IPS DF 4.7 (cell line): ENCODE data around the gene NEURL2.
A peak's percentile ranks its signal among the peaks of the same experiment; 100 is the strongest.
"Not testable (repeated sequence)": the region's sequence is repeated elsewhere in the genome, so short reads cannot be mapped to it uniquely, and the experiment has no call there.

Source experiments
- DNase-seq: peaks from one replicate; pipeline ENCODE4 v3.0.0-alpha.2; 2013; ENCODE audit warnings: low spot score; ENCODE audit errors: extremely low read depth

Gene NEURL2

DNA sequence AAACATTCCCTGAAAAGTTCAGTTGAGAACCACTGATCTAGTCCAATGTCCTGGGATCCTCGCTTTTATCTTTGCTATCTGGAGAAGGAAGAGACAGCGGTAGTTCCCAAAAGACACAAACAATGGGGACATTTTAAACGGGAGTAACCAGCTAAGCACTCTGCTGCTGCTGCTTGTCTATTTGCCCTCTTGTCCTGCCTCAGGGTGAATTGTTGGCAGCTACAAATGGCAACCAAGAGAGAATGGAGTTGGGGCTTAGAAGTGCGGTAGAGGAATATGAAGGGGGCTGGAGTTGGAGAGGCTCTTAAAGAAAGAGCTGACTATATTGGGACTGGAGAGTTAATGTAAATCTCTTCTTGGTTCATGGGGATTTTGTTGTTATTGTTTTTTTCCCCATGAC, 16.4 kb downstream of the NEURL2 start:
- no peak for DNase-seq

DNA sequence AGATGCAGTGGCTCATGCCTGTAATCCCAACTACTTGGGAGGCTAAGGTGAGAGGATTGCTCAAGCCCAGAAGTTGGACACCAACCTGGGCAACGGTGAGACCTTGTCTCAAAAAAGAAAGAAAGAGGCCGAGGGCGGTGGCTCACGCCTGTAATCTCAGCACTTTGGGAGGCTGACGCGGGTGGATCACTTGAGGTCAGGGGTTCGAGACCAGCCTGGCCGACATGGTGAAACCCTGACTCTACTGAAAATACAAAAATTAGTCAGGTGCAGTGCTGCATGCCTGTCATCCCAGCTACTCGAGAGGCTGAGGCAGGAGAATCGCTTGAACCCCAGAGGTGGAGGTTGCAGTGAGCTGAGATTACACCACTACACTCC, 16.9 kb downstream of the NEURL2 start:
- not testable (repeated sequence) for DNase-seq

DNA sequence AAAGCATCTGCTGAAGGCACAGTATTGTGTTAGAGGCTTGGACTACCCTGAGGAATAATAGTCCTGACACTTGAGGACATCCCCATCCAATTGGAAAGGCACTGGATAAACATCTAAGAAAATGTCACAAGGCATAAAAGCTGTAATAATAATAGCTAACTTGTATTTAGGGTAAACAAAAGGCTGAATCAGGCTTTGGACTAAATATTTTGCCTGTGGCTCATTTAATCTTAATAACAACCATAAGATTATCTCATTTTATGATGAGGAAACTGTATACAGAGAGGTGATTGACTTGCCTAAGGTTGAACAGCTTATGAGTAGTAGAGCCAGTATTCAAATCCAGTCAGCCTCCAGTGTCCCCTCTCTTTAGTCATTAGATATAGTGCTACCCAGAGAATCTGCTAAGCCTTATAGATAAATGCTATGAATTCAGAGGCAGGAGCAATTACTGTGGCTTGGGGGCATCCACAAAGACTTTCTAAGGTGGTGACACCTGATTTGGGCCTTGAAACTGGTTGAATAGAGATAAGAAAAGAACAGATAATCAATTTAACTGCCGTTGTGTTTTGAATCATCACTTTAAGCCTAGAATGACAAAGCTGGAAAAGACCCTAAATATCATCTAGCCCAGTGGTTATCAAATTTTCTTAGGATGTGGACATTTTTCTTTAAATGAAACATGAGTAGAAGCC, 17.5 kb downstream of the NEURL2 start:
- DNase-seq: no peak

DNA sequence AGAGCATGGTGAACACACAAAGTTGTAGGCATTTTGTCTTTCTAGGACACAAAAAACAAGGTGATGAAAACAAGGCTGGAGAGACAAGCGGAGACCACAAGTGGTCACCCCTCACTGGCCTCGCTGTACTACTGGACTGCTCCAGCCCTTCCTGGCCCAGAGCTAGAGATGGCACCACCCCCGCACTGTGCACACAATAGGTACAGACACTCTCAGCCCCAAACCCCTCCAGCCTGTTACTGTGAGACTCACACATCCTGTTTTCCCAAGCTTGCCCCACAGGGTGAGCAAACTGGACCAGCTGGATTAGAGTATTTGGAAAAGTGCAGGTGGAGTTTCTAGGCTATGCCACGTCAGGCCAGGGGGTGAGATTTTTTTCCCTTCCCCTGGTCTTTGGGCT, 18.4 kb downstream of the NEURL2 start:
- DNase-seq: no peak

DNA sequence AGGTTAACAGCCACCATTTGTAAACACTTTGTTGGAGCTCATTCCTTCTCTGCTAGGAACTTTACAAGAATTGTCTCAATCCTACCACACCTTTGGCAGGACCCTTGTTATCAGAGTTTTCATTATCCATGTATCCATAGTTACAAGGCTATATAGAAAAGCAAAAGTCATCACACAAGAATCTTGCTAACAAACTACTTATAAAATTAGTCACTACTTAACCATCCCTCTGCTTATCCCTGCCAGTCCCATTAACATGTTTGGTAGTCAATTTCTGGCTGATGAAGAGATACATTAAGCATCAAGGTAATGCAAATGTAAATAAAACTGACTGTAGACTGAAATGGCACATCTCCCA, 23.2 kb downstream of the NEURL2 start:
- DNase-seq: no peak

DNA sequence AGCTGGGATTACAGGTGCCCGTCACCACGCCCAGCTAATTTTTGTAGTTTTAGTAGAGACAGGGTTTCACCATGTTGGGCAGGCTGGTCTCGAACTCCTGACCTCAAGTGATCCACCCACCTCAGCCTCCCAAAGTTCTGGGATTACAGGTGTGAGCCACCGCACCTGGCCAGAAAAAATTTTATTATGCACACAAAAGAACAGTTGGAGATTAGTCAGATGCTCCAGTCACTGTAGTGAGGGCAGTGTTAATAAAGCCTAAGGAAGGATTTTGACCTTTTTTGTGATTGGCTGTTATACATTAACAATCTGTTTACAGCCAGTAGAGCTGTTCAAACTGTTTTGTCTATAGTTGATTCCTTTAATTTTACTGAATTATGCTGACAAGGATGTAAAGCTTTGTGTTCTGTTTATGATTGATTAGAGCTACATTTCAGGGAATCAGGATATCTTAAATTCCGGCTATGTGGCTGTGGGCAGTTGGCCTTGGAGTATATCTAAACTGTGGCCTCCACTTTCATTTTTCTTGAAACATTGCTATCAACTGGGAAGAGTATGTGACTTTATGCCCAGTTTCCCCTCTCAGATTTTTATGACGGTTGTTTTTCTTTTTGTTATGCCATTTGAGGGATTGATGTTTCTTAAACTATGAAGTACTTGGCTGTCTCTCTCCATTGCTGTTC, 23.7 kb downstream of the NEURL2 start:
- no peak for DNase-seq

DNA sequence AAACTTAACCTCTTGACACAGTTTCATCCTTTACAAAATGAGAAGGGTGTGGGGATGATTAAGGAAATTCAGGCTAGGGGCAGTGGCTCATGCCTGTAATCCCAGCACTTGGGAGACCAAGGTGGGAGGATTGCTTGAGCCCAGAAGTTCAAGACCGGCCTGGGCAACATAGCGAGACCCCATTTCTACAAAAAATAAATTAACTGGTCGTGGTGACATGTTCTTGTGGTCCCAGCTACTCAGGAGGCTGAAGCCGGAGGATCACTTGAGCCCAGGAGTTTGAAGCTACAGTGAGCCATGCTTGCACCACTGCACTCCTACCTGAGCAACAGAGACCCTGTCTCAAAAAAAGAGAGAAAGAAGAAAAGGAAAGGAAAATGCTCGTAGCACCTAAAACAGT, 24.6 kb downstream of the NEURL2 start:
- no peak for DNase-seq

DNA sequence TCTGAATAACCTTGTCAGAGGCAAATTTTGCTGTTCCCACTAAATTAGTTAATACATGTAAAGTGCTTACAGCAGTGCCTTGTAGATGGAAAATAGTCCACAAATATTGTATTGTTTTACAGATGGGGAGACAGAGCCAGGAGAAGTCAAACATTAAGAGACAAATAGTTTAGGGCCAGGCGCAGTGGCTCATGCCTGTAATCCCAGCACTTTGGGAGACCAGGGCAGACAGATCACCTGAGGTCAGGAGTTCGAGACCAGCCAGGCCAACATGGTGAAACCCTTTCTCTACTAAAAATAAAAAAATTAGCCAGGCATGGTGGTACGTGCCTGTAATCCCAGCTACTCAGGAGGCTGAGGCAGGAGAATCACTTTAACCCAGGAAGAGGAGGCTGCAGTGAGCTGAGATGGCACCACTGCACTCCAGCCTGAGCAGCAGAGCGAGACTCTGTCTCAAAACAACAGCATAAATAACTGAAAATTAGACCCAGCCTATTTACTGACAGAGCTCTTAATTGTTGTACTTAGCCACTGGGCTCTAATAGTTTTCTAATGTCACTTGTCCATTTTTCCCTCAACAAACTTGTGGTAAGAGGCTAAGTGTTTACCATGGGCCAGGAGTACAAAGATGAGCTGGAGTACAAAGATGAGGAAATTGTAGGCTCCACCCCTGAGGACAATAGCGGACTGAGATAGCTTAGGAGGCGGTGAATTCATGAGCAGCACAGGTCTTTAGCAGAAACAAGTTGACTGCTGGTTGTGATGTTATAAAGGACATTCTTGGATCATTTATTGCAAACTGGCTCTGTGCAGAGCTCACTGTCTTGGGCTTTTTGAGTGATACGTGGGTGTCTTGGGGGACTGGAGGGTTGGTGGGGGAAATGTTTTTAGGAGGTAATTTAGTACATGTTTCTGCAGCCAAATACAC, 27.2 kb downstream of the NEURL2 start:
- no peak for DNase-seq

DNA sequence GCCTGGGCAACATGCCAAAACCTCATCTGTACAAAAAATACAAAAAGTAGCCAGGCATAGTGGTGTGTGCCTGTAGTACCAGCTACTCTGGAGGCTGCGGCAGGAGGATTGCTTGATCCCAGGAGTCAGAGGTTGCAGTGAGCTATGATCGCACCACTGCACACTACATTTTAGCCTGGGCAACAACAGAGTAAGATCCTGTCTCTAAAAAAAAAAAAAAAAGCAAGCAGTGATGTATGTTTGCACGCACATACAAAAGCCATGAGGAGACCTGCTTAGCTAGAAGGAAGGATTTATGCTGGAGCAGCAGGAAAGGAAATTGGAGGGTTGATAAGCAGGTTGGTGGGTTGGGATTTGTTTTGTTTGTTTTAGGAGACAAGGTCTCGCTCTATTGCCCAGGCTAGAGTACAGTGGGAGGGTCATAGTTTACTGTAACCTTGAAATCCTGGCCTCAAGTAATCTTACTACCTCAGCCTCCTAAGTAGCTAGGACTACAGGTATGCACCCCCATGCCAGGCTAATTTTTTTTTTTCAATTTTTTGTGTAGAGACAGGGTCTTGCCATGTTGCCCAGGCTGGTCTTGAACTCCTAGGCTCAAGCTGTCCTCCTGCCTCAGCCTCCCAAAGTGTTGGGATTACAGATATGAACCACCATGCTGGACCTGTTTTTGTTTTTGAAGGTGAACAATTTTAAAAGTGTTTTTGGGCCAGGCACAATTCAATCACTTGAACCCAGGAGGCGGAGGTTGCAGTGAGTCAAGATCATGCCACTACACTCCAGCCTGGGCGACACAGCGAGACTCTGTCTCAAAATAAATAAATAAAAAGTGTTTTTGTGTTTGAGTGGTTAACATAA, 29.6 kb downstream of the NEURL2 start:
- DNase-seq: no peak

DNA sequence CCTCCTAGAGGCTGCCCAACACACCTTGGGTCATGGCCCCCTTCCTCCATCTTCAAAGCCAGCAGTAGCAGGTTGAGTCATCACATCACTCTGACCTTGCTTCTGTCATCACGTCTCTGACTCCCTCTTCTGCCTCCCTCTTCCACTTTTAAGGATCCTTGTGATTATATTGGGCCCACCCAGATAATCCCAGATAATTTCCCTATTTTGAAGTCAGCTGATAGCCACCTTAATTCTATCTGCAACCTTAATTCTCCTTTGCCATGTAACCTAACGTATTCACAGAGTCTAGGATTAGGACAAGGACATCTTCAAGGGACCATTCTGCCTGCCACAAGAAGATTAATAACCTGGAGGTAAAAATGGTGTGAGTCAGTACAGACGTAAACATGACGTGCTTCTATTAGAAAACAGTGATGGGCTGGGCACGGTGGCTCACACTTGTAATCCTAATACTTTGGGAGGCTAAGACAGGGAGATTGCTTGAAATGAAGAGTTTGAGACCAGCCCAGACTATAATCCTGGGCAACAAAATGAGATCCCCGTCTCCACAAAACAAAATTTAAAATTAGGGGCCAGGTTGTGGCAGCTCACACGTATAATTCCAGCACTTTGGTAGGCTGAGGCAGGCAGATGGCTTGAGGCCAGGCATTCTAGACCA, 30.3 kb downstream of the NEURL2 start:
- no peak for DNase-seq

DNA sequence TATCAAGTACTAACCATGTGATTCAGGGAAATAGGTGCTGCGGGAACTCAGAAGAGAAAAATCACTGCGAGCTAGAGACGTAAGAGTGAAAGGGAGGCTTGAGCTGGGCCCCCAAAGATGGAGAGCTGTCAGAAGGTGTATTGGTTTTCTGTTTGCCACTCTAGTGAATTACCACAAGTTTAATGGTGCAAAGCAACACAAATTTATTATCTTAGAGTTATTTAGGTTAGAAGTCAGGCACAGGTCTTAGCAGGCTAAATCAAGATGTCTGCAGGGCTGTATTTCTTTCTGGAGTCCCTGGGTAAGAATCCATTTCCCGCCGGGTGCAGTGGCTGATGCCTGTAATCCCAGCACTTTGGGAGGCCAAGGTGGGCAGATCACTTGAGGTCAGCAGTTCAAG, 31.1 kb downstream of the NEURL2 start:
- no peak for DNase-seq

DNA sequence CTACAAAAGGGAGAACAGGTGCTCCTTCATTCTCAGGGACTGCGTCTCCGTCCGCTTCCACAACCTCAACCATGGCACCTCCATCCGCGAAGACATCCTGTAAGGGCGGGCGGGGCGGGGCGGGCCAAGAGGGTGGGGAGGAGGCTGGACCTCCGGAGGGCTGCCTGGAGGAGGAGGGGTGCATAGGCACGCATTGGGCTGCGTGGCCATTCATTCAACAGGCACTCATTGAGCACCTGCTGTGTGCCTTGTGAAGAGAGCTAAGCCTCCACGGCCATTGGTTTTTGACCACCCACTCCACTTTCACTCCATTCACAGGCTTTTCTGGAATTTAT, 33.2 kb downstream of the NEURL2 start:
- no peak for DNase-seq

DNA sequence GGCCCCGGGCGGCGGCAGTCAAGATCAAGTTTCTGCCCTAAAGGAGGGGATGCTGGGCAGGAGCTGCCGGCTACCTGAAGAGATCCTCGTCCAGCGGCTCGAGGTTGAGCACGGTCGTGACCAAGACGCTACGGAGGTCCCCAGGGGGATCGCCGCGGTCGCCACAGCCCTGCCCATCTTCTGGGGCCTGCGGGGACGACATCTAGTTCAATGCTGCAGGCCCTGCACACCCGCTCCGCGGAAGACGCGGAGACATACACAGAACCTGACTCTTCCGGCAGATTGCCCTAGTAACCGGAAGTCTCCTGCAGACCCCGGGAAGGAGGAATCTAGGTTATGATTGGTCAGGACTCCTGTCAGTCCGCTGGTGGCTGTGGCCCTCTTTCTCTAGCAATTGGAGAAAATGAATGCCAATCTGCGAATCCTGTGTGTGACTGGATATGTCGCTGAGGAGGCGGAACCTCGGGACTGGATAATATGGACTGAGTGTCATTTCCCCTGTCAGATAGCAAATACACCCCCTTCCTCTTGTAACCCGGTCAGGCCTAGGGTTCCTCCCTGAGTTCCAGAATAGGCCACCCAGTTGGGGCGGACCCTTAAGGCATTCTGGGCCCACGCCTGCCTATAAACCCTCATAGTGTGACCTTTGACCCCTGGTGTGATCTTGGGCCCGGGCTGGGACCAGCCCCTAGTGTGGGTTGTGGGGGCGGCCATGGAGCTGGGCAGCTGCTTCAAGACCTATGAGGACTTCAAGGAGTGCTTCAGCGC, 33.7 kb downstream of the NEURL2 start, which contains the start of the genes ACOT8 and ZSWIM3:
Gene ACOT8 (minus strand): TSS at position 279 of the 768 bp plus-strand sequence. CDS start 77 bp downstream, at position 202.
Gene ZSWIM3 (plus strand): TSS at position 501 of the 768 bp plus-strand sequence. CDS start 212 bp downstream, at position 713.
- DNase-seq: peak; percentile 100

DNA sequence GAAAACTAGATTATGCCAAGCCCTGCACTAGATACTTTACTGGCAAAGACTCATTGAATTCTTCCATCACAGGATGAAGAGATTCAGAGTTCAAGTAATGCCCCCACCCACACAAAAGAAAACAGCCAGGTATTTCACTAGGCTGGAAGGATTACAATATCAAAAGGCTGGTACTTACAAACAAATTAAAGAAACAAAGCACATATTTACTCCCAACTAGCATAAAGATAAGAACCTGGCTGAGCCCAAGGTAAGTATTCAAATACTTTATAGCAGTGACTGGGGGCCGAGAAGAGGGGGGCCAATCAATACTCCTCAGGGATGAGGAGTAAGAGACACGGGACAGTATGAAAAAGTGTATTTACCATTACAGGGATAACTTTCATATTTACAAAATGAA, 37.5 kb downstream of the NEURL2 start:
- DNase-seq: no peak

DNA sequence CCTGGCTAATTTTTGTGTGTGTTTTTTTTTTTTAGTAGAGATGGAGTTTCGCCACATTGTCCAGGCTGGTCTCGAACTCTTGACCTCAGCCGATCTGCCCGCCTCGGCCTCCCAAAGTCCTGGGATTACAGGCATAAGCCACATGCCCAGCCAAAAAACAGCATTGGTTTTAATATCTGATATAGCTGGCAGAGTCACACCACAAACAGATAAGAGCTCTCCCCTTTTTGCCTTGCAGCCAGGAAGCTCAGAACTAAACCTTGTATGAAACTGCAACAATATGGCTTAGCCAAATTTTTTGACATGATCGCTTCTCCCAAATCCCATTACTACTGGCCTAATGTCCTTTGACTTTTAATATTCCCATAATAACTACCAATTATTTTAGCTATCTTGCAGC, 38.7 kb downstream of the NEURL2 start:
- DNase-seq: no peak

DNA sequence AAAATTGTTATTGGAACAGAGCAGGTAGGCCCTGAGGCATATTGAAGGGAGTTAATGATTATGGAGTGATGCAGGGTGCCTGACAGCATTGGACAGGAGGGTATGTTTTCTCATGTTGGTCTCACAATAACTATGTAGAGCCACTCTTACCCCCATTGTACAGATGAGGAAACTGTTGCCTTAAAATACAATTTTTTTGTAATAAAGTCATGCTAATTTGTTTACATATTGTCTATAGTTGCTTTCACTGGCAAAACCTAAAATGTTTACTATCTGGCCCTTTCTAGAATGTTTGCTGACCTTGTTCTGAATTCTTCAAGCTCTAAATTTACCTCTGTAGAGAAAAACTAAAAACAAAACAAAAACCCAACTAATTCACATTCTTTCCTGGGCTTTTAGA, 39.5 kb downstream of the NEURL2 start:
- DNase-seq: no peak

DNA sequence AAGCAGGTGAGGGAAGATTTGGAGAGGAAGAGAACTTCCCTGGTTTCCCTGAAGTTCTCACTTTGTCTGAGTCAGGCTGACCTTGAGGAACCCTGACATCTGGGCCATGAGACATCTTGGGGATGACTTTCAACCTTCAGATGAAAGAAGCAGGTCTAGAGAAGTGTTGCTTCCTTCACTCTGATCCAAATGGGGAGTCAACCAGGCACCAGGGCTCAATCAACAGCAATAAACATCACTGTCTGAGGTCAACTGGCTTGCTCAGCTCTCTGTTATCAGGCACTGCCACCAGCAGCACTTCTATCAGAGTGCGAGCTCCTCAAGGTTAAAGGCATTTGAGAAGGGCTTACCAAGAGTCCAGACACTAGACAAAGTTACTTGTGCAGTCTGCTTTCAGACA, 40.1 kb downstream of the NEURL2 start:
- DNase-seq: no peak

DNA sequence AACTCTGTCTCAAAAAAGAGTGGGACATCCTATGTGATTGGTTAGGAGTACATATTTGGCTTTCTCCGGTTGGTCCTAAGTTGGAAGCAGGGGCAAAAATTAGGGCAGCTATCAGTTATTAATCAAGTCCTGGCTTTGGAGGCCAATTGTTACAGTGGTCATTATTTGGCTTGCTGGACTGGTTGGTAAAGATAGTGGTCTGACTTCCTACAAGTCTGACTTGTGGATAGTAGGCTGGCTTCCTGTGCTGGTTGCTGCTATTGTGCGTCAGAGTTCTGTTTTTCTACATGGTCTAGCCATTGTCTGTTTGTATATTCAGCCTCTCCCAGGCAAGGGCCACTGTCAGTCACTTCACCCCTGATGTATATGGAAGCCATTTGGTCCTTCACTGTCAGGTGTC, 40.8 kb downstream of the NEURL2 start:
- DNase-seq: no peak

DNA sequence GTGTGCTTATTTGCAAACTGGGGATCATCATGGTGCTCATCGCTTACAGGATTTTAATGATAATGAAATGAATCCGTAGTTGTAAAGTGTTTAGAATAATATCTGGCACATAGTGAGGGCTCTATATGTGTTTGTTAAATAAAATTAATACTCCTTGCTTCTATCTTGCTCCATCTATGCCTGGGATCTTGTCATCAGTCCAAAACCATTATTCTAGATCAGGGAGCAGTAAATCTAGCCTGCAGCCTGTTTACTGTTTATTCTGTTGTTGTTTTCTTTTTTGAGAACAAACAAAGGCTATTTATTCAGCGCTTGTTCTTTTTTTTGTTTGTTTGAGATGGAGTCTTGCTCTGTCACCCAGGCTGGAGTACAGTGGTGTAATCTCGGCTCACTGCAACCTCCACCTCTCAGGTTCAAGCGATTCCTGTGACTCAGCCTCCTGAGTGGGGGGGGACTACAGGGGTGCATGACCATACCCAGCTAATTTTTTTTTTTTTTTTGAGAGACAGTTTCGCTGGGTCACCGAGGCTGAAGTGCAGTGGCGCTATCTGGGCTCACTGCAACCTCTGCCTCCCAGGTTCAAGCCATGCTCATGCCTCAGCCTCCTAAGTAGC, 41.9 kb downstream of the NEURL2 start:
- DNase-seq: no peak

DNA sequence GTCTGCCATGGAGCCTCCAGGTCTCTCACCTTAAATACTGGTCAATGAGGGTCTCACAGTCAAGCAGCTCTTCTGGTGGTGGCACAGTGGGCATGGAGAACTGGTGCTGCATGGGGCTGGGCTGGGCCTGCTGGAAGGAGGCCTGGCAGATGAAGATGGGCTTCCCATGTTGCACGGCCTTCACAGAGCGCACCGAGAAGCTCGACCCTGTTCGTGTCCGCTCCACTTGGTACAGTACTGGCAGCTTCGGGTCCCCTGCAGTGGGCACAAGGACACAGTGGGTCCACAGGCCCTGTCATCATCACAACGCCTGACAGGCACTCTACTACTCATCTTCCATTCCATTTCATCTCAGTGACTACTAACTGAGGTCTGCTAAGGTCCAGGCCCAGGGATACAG, 42.6 kb downstream of the NEURL2 start:
- no peak for DNase-seq
